Jurkat, Clone E6-1 (cell line): ENCODE results near the gene SCGB2B2. TPM values are rescaled to one million over a fixed set of nuclear protein-coding genes. Genes with fewer than 3 reads are reported as not detected.
"Not testable (repeated sequence)": the region's sequence is repeated elsewhere in the genome, so short reads cannot be mapped to it uniquely, and the experiment has no call there.

Source experiments
- DNase-seq: peaks from one replicate; pipeline ENCODE4 v3.0.0-alpha.2; 2011; ENCODE audit warnings: low read depth, low spot score
- H3K4me3 ChIP-seq: 2 replicates; pipeline ENCODE4 v1.5.1; 2011; ENCODE audit warnings: mild to moderate bottlenecking, low read length, control low read depth, moderate library complexity
- polyA plus RNA-seq: library from polyadenylated mRNA; unstranded; fragments of >200 nt; gene quantifications from one replicate; pipeline ENCODE4 v1.2.1, GENCODE V29; 2012; ENCODE audit warnings: missing spikeins; ENCODE audit not compliant: insufficient read length, insufficient read depth

SCGB2B2 gene
- not detected for polyA plus RNA-seq

- peak within 1 kb of the TSS; percentile 56 for H3K4me3 ChIP-seq
- peak; percentile 80 for DNase-seq
These were observed at the start of gene SCGB2B2 for GRCh38 chr19:34676697-34677385. Gene SCGB2B2 (minus strand): TSS chr19:34677159. CDS start chr19:34594563, 82,596 bp downstream.

- DNase-seq: no peak
- no peak overlapping the region for H3K4me3 ChIP-seq
These were observed 48.4 kb upstream of the SCGB2B2 start for GRCh38 chr19:34725400-34725799.

- no peak for DNase-seq
- no peak overlapping the region for H3K4me3 ChIP-seq
These were observed 45.4 kb upstream of the SCGB2B2 start for GRCh38 chr19:34722353-34722752.

- no peak for DNase-seq
- H3K4me3 ChIP-seq: no peak overlapping the region
These were observed 38.4 kb upstream of the SCGB2B2 start for GRCh38 chr19:34715357-34715756.

- H3K4me3 ChIP-seq: no peak overlapping the region
- DNase-seq: no peak
These were observed 36.3 kb upstream of the SCGB2B2 start for GRCh38 chr19:34713262-34713637.

GRCh38 chr19:34712395-34713261 is 35.7 kb upstream of the SCGB2B2 start:
- DNase-seq: peak; percentile 80
- no peak overlapping the region for H3K4me3 ChIP-seq

- no peak overlapping the region for H3K4me3 ChIP-seq
- no peak for DNase-seq
These were observed 34.9 kb upstream of the SCGB2B2 start for GRCh38 chr19:34711890-34712289.

GRCh38 chr19:34707661-34708060 is 30.7 kb upstream of the SCGB2B2 start:
- DNase-seq: no peak
- H3K4me3 ChIP-seq: no peak overlapping the region

- H3K4me3 ChIP-seq: no peak overlapping the region
- no peak for DNase-seq
These were observed 15.6 kb upstream of the SCGB2B2 start for GRCh38 chr19:34692549-34692948.

GRCh38 chr19:34690372-34690771 is 13.4 kb upstream of the SCGB2B2 start:
- no peak overlapping the region for H3K4me3 ChIP-seq
- DNase-seq: no peak

GRCh38 chr19:34688592-34688991 is 11.6 kb upstream of the SCGB2B2 start:
- no peak for DNase-seq
- no peak overlapping the region for H3K4me3 ChIP-seq

- H3K4me3 ChIP-seq: no peak overlapping the region
- DNase-seq: no peak
These were observed 10.4 kb upstream of the SCGB2B2 start for GRCh38 chr19:34687348-34687747.

GRCh38 chr19:34686455-34686854 is 9.5 kb upstream of the SCGB2B2 start:
- DNase-seq: no peak

GRCh38 chr19:34685266-34685665 is 8.3 kb upstream of the SCGB2B2 start:
- DNase-seq, H3K4me3 ChIP-seq: not testable (repeated sequence)

More at GRCh38 chr19:34686455-34686854, 9.5 kb upstream of the SCGB2B2 start:
- no peak overlapping the region for H3K4me3 ChIP-seq

GRCh38 chr19:34681478-34681877 is 4.5 kb upstream of the SCGB2B2 start:
- no peak for DNase-seq
- no peak overlapping the region for H3K4me3 ChIP-seq

GRCh38 chr19:34678421-34678820 is 1.5 kb upstream of the SCGB2B2 start:
- peak overlapping the region; percentile 56 for H3K4me3 ChIP-seq

GRCh38 chr19:34678085-34678412 is 1.1 kb upstream of the SCGB2B2 start:
- DNase-seq: no peak
- peak overlapping the region; percentile 56 for H3K4me3 ChIP-seq

More at GRCh38 chr19:34678421-34678820, 1.5 kb upstream of the SCGB2B2 start:
- no peak for DNase-seq

GRCh38 chr19:34677386-34678084 is 576 bp upstream of the SCGB2B2 start, which contains the start of gene ZNF302:
Gene ZNF302 (plus strand): TSS chr19:34677678. CDS start chr19:34678805, 1,127 bp downstream.
- peak within 1 kb of the TSS; percentile 56 for H3K4me3 ChIP-seq
- DNase-seq: peak; percentile 84

GRCh38 chr19:34675919-34676318 is 1.0 kb downstream of the SCGB2B2 start:
- DNase-seq: no peak
- H3K4me3 ChIP-seq: no peak overlapping the region

- no peak overlapping the region for H3K4me3 ChIP-seq
- no peak for DNase-seq
These were observed 1.7 kb downstream of the SCGB2B2 start for GRCh38 chr19:34675250-34675649.
